Chondrocyte (in vitro differentiated cells): ENCODE data around the gene CORO1C. TPM values are rescaled to one million over a fixed set of nuclear protein-coding genes. Genes with fewer than 3 reads are reported as not detected.

Experiments used
- DNase-seq: peaks from one replicate; pipeline ENCODE4 v3.0.0; 2021; ENCODE audit warnings: mixed read lengths, low spot score
- H3K27ac Mint-ChIP-seq: one replicate; pipeline ENCODE4 v1.8.0; 2021; ENCODE audit warnings: mild to moderate bottlenecking, moderate library complexity, mixed read lengths; ENCODE audit not compliant: unreplicated experiment
- H3K27me3 Mint-ChIP-seq: 2 replicates; pipeline ENCODE4 v1.8.0; 2021; ENCODE audit warnings: low read depth, mixed read lengths
- H3K36me3 Mint-ChIP-seq: 2 replicates; pipeline ENCODE4 v1.8.0; 2021; ENCODE audit warnings: low read depth, mixed read lengths
- H3K4me1 Mint-ChIP-seq: 2 replicates; pipeline ENCODE4 v1.8.0; 2021; ENCODE audit warnings: low read depth, mild to moderate bottlenecking, mixed read lengths
- H3K4me3 Mint-ChIP-seq: one replicate; pipeline ENCODE4 v1.8.0; 2021; ENCODE audit warnings: mild to moderate bottlenecking, moderate library complexity, mixed read lengths; ENCODE audit not compliant: unreplicated experiment
- H3K9me3 Mint-ChIP-seq: 2 replicates; pipeline ENCODE4 v1.8.0; 2021; ENCODE audit warnings: low read depth, mixed read lengths
- total RNA-seq: library from RNA; stranded (reverse); gene quantifications from 3 replicates; pipeline ENCODE4 v1.2.1, GENCODE V29; 2021
- TF ChIP-seq, protein P1 (sequence below): fragments of 200-600 bp; sonication (generic); IDR thresholded peaks from 2 replicates; pipeline ENCODE4 v1.5.0; 2021; ENCODE audit warnings: antibody characterized with exemption, mild to moderate bottlenecking, moderate library complexity

Gene CORO1C
- total RNA-seq, 1 donor from 2014 or later, result 336 TPM

DNA sequence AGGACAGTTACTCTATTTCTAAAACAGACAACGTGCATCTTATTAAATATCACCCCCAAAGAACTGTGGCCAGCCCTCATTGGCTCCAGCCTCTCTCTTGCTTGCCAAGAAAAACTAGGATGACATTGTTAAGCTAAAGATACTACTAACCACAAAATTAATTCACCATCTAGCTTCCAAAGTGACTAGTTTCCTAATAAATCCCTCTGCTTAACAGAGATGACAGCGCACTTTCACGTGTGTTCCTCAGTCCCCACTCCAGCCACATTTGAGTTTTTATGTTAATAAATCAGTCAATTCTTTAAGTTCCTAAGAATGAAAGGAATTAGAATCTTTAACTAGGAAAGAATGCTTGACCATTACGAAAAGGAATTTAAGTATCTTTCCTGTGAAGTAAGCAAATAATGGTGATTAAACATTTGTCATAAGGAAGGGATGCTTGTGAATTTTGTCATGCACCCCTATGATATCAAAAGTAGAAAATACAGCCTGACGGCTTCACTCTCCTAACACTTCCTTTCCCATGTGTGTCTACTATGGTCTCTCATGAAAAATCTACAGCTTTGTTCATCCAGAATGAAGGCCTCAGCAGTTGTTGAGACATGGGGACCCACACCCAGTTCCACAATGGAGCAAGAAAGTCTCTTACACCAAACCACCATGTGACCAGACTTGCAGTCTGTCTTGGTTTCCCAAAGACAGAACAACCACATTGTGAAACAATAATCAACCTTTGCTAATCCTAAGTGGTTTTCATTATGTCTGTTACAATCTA is 8.1 kb downstream of the CORO1C start:
- DNase-seq, result no peak
- Mint-ChIP-seq H3K4me3 (peak overlapping the region; percentile 13), H3K27me3 (no peaks in the 10 kb centered on the region), H3K36me3 (peaks cover 3% of the 10 kb centered on the region), H3K27ac (peak overlapping the region; percentile 96), H3K4me1 (peaks cover 91% of the 10 kb centered on the region), H3K9me3 (no peaks in the 10 kb centered on the region)
- TF ChIP-seq, protein P1, sequence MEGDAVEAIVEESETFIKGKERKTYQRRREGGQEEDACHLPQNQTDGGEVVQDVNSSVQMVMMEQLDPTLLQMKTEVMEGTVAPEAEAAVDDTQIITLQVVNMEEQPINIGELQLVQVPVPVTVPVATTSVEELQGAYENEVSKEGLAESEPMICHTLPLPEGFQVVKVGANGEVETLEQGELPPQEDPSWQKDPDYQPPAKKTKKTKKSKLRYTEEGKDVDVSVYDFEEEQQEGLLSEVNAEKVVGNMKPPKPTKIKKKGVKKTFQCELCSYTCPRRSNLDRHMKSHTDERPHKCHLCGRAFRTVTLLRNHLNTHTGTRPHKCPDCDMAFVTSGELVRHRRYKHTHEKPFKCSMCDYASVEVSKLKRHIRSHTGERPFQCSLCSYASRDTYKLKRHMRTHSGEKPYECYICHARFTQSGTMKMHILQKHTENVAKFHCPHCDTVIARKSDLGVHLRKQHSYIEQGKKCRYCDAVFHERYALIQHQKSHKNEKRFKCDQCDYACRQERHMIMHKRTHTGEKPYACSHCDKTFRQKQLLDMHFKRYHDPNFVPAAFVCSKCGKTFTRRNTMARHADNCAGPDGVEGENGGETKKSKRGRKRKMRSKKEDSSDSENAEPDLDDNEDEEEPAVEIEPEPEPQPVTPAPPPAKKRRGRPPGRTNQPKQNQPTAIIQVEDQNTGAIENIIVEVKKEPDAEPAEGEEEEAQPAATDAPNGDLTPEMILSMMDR, result no peak

DNA sequence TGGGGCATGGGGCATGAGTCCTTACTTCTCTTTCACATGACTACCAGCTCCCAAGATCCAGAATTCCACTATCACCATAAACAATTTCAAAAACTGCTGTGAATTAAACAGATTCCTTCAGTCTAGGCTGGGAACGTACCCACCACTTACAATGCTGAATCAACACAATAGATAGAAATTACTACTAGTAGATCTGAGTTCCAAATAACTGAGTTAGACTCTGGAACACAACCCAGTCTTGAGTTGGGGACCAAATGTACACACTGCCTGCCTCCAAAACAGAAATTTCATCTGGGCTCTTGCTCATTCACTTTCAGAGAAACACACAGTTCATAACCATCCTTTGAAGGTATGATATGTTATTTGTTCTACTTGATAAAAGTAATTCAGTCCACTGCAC is 8.9 kb downstream of the CORO1C start:
- peak overlapping the region; percentile 10 for H3K4me3 Mint-ChIP-seq
- TF ChIP-seq, protein P1, result no peak
- DNase-seq, result no peak

DNA sequence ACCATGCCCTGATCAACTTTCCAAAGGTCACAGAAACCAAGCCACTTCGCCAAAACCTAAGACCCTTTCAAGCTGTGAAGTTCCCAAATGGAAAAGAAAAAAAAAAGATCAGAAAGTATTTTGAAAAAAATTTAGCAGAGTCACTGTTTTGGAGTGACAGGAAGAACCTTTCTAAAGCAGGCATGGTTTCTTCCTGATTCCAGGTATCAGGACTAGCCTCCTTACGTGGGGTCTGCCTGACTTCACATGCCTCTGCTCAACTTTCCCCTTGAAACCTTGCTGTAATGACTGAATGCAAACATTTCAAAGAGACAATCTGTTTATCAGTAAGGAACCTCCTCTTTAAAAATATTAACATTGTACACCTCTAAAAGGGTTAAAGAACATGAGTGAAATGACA is 9.5 kb downstream of the CORO1C start:
- H3K4me1 Mint-ChIP-seq, result peaks cover 87% of the 10 kb centered on the region
- H3K27ac Mint-ChIP-seq, result peak overlapping the region; percentile 96
- H3K36me3 Mint-ChIP-seq, result peaks cover 2% of the 10 kb centered on the region
- TF ChIP-seq, protein P1, result no peak
- no peaks in the 10 kb centered on the region for H3K27me3 Mint-ChIP-seq
- no peaks in the 10 kb centered on the region for H3K9me3 Mint-ChIP-seq
- H3K4me3 Mint-ChIP-seq, result peak overlapping the region; percentile 10
- no peak for DNase-seq

More for the DNA sequence above, 8.9 kb downstream of the CORO1C start:
- Mint-ChIP-seq H3K36me3 (peaks cover 3% of the 10 kb centered on the region), H3K9me3 (no peaks in the 10 kb centered on the region), H3K4me1 (peaks cover 86% of the 10 kb centered on the region), H3K27me3 (no peaks in the 10 kb centered on the region), H3K27ac (peak overlapping the region; percentile 96)

- peak overlapping the region; percentile 96 for H3K27ac Mint-ChIP-seq
- TF ChIP-seq, protein P1, result no peak
- H3K36me3 Mint-ChIP-seq, result peaks cover 2% of the 10 kb centered on the region
- no peak for DNase-seq
- H3K4me1 Mint-ChIP-seq, result peaks cover 86% of the 10 kb centered on the region
- H3K9me3 Mint-ChIP-seq, result no peaks in the 10 kb centered on the region
- H3K4me3 Mint-ChIP-seq, result no peak overlapping the region
- no peaks in the 10 kb centered on the region for H3K27me3 Mint-ChIP-seq
Observed at GRCh38 chr12:108720757-108721514, 10.4 kb downstream of the CORO1C start.

DNA sequence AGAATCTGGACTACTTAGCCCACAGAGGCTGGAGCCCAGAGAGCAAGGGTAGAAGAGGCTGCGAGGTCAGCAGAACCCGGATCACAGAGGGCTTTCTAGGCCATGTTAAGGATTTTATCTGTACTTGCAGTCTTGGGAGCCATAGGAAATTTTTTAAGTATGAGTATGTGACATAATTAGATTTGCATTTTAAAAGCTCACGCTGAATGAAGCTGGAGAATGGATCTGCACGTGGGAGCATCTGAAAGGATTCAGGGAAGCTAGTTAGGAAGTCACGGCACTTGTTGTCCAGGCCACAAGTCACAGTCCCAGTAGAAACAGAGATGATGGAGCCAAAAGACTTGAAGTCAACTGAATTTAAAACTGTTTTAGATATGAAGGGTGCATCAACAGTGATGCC is 14.1 kb downstream of the CORO1C start:
- Mint-ChIP-seq H3K4me3 (no peak overlapping the region), H3K27ac (peak overlapping the region; percentile 34), H3K4me1 (peaks cover 81% of the 10 kb centered on the region), H3K9me3 (no peaks in the 10 kb centered on the region), H3K36me3 (peaks cover 2% of the 10 kb centered on the region), H3K27me3 (no peaks in the 10 kb centered on the region)
- TF ChIP-seq, protein P1, result no peak
- no peak for DNase-seq
